ENCODE results near the gene CLTB. TPM values are rescaled to one million over a fixed set of nuclear protein-coding genes. Genes with fewer than 3 reads are reported as not detected.

Gene CLTB
- total and polyA plus RNA-seq, 2 of the 8 experiments (the other 6 are each of a cell fraction or from before 2014, with no cell fraction given): 25.9 to 34.9 TPM

GRCh38 chr5:176410486-176411180 lies 5.7 kb downstream of the CLTB start:
- no peak overlapping the region for H3K4ac ChIP-seq (replicated peaks; ENCODE audit: insufficient read length, low read depth, low read length)
- 95% methylated on average over 5 of the region's 5 CpGs; no CpG with 5 or more reads in 1 of the 2 experiments for WGBS, 2 experiments (ENCODE audit: extremely low coverage in 1 of 2, insufficient coverage in 1 of 2, insufficient read length in 1 of 2, insufficient replicate concordance in 2 of 2, low coverage in 1 of 2, low lambda C conversion rate in 2 of 2, missing lambda C conversion rate in 1 of 2)
- H3K14ac ChIP-seq (ENCODE audit: insufficient read length): no peak overlapping the region
- no peak overlapping the region for H4K8ac ChIP-seq (ENCODE audit: extremely low read depth, insufficient read depth, low read length)
- H2BK15ac ChIP-seq (ENCODE audit: low read length): no peak overlapping the region
- ChIA-PET CTCF (ENCODE audit: partially characterized antibody) (no interaction called here), POLR2A (ENCODE audit: partially characterized antibody) (interaction anchor here (0.8 to 1.5 kb wide), 4 partner anchors 23 to 127 kb away, joined by 3 to 4 read pairs (median 3); partner anchors contain the start of genes KIAA1191 and RNF44)
- H3K27me3 ChIP-seq (replicated peaks in 1 of 4; ENCODE audit: control insufficient read depth in 3 of 4, extremely low read depth in 1 of 4, insufficient read depth in 3 of 4, low read length in 3 of 4): no peaks in the 10 kb centered on the region; a peak in 1 of 7 replicates
- DNase-seq (ENCODE audit: low read depth in 1 of 2, low spot score in 2 of 2): no peak
- H3K4me1 ChIP-seq (replicated peaks in 1 of 4; ENCODE audit: control insufficient read depth in 3 of 4, insufficient read depth in 4 of 4, low read length in 3 of 4): no peaks in the 10 kb centered on the region; a peak in 2 of 7 replicates
- no peak overlapping the region for H2AFZ ChIP-seq (ENCODE audit: low read length)
- H3K36me3 ChIP-seq (ENCODE audit: control insufficient read depth in 2 of 4, insufficient read depth in 4 of 4, low read length in 3 of 4): 0 out of 8 replicates have a peak, but pooled peaks cover 0 to 2% (median 0%) of the 10 kb centered on the region in 4 experiments
- no peak overlapping the region for H2BK12ac ChIP-seq (ENCODE audit: low read depth, low read length)
- H3K23me2 ChIP-seq (ENCODE audit: low read depth, low read length): no peaks in the 10 kb centered on the region; the same call in 1 of the 2 replicates
- no peak overlapping the region for H2AK5ac ChIP-seq (ENCODE audit: low read depth, low read length)
- H3K9me3 ChIP-seq (ENCODE audit: insufficient read depth in 2 of 2, low read depth in 1 of 2, low read length in 1 of 2): no peaks in the 10 kb centered on the region
- no peak overlapping the region for H3K18ac ChIP-seq (ENCODE audit: extremely low read depth, low read length)
- no peak overlapping the region for H3K9ac ChIP-seq (replicated peaks in 1 of 4; ENCODE audit: extremely low read depth in 1 of 4, low read depth in 3 of 4, low read length in 3 of 4)
- peaks cover 0 to 2% of the 10 kb centered on the region in 2 experiments for H4K20me1 ChIP-seq (replicated peaks in 1 of 2; ENCODE audit: control insufficient read depth in 1 of 2, insufficient read depth in 2 of 2, low read length in 2 of 2)
- TF ChIP-seq SUZ12 (IDR thresholded peaks at IDR 0.05; ENCODE audit: low read length): no peak
- TF ChIP-seq TEAD4 (IDR thresholded peaks at IDR 0.05; ENCODE audit: low read depth, low read length): no peak
- no peak for TF ChIP-seq KDM5A (IDR thresholded peaks at IDR 0.05; ENCODE audit: low read length)
- no peak for TF ChIP-seq POLR2A (IDR thresholded peaks at IDR 0.05; ENCODE audit: control extremely low read depth in 1 of 2, low read depth in 2 of 2, low read length in 2 of 2)
- TF ChIP-seq SIX5 (IDR thresholded peaks at IDR 0.05; ENCODE audit: low read depth, low read length): no peak
- TF ChIP-seq, protein P1, sequence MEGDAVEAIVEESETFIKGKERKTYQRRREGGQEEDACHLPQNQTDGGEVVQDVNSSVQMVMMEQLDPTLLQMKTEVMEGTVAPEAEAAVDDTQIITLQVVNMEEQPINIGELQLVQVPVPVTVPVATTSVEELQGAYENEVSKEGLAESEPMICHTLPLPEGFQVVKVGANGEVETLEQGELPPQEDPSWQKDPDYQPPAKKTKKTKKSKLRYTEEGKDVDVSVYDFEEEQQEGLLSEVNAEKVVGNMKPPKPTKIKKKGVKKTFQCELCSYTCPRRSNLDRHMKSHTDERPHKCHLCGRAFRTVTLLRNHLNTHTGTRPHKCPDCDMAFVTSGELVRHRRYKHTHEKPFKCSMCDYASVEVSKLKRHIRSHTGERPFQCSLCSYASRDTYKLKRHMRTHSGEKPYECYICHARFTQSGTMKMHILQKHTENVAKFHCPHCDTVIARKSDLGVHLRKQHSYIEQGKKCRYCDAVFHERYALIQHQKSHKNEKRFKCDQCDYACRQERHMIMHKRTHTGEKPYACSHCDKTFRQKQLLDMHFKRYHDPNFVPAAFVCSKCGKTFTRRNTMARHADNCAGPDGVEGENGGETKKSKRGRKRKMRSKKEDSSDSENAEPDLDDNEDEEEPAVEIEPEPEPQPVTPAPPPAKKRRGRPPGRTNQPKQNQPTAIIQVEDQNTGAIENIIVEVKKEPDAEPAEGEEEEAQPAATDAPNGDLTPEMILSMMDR (IDR thresholded peaks at IDR 0.05; ENCODE audit: control extremely low read depth in 1 of 3, insufficient read depth in 1 of 3, low read depth in 1 of 3, low read length in 3 of 3): peak in 2 of 3 experiments; percentile 20 to 24; a peak in 2 of 4 replicates
- no peak for TF ChIP-seq CREB1 (IDR thresholded peaks at IDR 0.05)
- no peak for TF ChIP-seq NANOG (IDR thresholded peaks at IDR 0.05; ENCODE audit: insufficient read depth, low read depth, low read length, poor library complexity, severe bottlenecking)
- no peak overlapping the region for H4K5ac ChIP-seq (ENCODE audit: insufficient read length, low read depth, low read length)
- no peak for FAIRE-seq
- H3K79me1 ChIP-seq (ENCODE audit: low read depth, low read length): no peaks in the 10 kb centered on the region
- H3K4me2 ChIP-seq (ENCODE audit: insufficient read depth in 1 of 2, low read depth in 2 of 2, low read length in 2 of 2): no peak overlapping the region
- no peak overlapping the region for H2BK120ac ChIP-seq (replicated peaks; ENCODE audit: low read depth, low read length)
- H4K91ac ChIP-seq (replicated peaks; ENCODE audit: insufficient read length, low read length): no peak overlapping the region
- H3K56ac ChIP-seq (replicated peaks; ENCODE audit: insufficient read length, low read depth, low read length): no peak overlapping the region
- H3K27ac ChIP-seq (ENCODE audit: low read depth, low read length): no peak overlapping the region
- no peak overlapping the region for H2BK20ac ChIP-seq (ENCODE audit: low read length)
- no peak overlapping the region for H3K23ac ChIP-seq (ENCODE audit: insufficient read length)
- no peak overlapping the region for H2BK5ac ChIP-seq (ENCODE audit: low read depth, low read length)
- H3K4me3 ChIP-seq (ENCODE audit: extremely low read depth in 1 of 4, insufficient read depth in 2 of 4, low read depth in 3 of 4, low read length in 4 of 4): no peak overlapping the region
- no peaks in the 10 kb centered on the region for H3K79me2 ChIP-seq (ENCODE audit: control insufficient read depth in 1 of 2, insufficient read depth in 2 of 2, low read length in 2 of 2)

Data from H1 (cell line).